AG10803 (cell line): ENCODE data around the gene IQCK.
"Not testable (repeated sequence)": the region's sequence is repeated elsewhere in the genome, so short reads cannot be mapped to it uniquely, and the experiment has no call there.

ENCODE experiments used
- DNase-seq: peaks from one replicate; pipeline ENCODE4 v3.0.0; 2010; ENCODE audit warnings: low read depth
- H3K4me3 ChIP-seq: 2 replicates; pipeline ENCODE4 v1.5.1; 2011; ENCODE audit warnings: mild to moderate bottlenecking, low read length, control low read depth
- TF ChIP-seq, protein P1 (sequence below): conservative IDR thresholded peaks from 2 replicates; pipeline ENCODE4 v1.5.1; 2011; ENCODE audit warnings: mild to moderate bottlenecking, low read length, control low read depth, inconsistent platforms

IQCK gene

GRCh38 chr16:19781226-19781625, 63.2 kb downstream of the IQCK start:
- DNase-seq = no peak
- TF ChIP-seq, protein P1, sequence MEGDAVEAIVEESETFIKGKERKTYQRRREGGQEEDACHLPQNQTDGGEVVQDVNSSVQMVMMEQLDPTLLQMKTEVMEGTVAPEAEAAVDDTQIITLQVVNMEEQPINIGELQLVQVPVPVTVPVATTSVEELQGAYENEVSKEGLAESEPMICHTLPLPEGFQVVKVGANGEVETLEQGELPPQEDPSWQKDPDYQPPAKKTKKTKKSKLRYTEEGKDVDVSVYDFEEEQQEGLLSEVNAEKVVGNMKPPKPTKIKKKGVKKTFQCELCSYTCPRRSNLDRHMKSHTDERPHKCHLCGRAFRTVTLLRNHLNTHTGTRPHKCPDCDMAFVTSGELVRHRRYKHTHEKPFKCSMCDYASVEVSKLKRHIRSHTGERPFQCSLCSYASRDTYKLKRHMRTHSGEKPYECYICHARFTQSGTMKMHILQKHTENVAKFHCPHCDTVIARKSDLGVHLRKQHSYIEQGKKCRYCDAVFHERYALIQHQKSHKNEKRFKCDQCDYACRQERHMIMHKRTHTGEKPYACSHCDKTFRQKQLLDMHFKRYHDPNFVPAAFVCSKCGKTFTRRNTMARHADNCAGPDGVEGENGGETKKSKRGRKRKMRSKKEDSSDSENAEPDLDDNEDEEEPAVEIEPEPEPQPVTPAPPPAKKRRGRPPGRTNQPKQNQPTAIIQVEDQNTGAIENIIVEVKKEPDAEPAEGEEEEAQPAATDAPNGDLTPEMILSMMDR = no peak
- no peak overlapping the region for H3K4me3 ChIP-seq

DNA sequence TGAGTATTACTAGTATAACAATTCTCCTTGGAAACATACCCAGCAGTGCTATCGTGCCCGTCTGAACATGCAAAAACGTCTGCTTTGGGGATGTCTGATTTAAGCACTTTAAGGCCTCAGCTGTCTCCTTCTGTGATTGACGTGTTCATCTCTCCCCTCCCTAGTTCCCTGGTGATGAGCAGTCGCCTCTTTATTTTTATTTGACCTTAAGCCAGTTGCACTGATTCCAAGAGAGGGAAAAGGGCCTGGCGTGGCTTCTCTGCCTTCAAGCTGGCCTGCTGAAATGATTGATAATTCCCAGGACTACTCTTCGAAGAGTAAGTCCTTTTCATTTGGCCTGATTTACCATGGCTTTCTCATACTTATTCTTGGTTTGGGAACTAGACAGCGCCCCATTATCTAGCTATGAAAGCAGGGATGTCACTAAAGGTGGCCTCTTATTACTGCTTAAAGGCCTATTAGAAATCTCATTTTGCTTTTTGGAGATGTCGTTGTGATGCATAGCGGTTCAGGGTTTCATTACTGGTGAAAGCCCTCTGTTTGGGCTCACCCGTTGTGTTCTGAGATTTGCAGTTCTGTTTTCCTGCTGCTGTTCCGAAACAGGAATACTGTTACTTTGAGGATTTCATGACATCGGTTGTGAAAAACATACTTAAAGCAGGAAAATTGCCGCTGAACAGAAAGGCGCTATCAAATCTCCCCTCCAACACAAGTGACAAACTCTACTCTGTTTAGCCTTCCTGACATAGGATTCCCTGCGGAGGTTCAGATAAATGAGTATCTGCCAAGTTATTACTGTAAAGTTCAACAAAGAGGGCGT, 65.5 kb downstream of the IQCK start:
- DNase-seq = no peak
- H3K4me3 ChIP-seq = no peak overlapping the region
- TF ChIP-seq, protein P1 = no peak

DNA sequence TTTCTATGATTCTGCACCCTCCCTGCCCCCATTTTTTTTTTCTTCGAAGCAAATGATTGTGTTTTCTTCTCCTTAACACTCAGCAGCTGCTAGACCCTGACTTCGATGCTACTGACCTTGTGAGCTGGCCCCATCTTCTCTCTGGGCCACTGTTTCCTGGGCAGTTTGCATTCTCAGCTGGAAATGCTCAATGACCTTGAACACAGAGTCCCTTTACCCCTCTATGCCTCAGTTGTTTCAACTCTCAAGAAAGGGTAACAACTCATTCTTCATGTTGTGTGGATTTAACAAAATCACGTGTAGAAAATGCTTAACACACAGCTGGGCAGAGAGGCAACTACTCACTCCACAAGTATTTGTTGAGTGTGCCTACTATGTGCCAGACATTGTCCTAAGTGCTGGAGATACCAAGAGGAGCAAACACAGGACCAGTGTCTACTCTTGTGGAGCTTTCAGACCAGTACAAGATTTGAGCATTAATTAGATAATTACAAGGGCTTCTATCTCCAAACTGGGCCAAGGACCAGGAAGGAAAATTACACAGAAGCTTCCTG, 66.2 kb downstream of the IQCK start:
- DNase-seq = no peak
- TF ChIP-seq, protein P1 = no peak
- no peak overlapping the region for H3K4me3 ChIP-seq

GRCh38 chr16:19785081-19785480, 67.0 kb downstream of the IQCK start:
- TF ChIP-seq, protein P1 = no peak
- H3K4me3 ChIP-seq = no peak overlapping the region
- DNase-seq = no peak

GRCh38 chr16:19785512-19786130, 67.5 kb downstream of the IQCK start:
- no peak for DNase-seq
- H3K4me3 ChIP-seq = no peak overlapping the region
- TF ChIP-seq, protein P1 = no peak

DNA sequence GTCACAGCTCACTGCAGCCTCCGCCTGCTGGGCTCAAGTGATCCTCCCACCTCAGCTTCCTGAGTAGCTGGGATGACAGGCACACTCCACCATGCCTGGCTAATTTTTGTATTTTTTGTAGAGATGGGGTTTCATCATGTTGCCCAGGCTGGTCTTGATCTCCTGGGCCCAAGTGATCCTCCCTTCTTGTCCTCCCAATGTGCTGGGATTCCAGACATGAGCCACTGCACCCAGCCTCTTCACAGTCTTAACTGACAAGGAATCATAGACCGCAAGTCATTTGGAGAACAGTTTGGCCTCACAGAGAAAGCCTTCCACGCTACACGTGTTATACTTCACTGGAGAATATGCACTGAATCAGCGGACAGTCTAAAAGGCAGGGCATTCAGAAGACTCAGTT, 83.3 kb downstream of the IQCK start:
- not testable (repeated sequence) for DNase-seq, H3K4me3 ChIP-seq

- not testable (repeated sequence) for DNase-seq, H3K4me3 ChIP-seq
These were observed 83.8 kb downstream of the IQCK start for GRCh38 chr16:19801824-19802223.

DNA sequence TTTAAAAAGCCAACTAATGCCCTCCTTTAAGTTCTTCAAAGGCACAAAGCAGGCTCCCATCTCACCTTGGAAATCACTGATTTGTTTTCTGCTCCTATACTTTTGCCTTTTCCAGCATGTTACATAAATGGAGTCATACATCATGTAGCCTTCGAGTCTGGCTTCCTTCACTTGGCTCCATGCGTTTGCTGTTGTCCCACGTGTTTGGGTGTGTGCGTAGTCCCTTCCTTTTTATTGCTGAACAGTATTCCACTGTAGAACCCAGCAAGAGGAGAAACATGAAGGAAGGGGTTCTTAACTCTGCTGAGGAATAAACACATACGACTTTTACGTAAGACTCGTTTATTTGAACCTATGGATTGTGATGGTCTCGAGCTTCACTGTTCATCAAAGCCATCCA, 84.5 kb downstream of the IQCK start:
- DNase-seq = no peak
- TF ChIP-seq, protein P1 = no peak
- H3K4me3 ChIP-seq = no peak overlapping the region
